Measurements from ENCODE around the gene OR12D1.

Gene OR12D1

DNA sequence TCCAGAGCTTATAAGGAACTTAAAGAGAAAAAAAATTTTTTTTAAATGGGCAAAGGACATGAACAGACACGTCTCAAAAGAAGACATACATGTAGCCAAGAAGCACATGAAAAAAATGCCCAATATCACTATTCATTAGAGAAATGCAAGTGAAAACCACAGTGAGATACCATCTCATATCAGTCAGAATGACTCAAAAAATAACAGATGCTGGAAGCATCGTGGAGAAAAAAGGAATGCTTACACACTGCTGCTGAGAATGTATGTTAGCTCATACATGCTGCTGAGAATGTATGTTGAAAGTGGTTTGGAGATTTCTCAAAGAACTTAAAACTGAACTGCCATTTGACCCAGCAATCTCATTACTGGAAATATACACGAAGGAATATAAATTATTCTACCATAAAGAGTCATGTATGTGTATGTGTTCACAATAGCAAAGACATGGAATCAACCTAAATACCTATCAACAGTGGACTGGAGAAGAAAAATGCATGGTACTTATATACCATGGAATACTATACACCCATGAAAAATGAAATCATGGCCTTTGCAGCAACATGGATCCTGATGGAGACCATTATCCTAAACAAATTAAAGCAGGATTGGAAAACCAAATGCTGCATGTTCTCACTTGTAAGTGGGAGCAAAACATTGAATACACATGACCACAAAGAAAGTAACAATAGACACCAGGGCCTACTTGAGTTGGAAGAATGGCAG, 36.9 kb downstream of the OR12D1 start:
- Histone ChIP-seq H3K27me3 (ENCODE audit: insufficient read depth, poor library complexity, severe bottlenecking) (no peaks in the 10 kb centered on the region), H3K4me3 (replicated peaks; ENCODE audit: insufficient read depth, low read length) (no peak overlapping the region), H3K27ac (replicated peaks) (no peak overlapping the region)
- TF ChIP-seq POLR2AphosphoS5 (IDR thresholded peaks at IDR 0.05; ENCODE audit: low read depth) (no peak), GABPA (IDR thresholded peaks at IDR 0.05; ENCODE audit: low read depth) (no peak), SPI1 (IDR thresholded peaks at IDR 0.05; ENCODE audit: borderline replicate concordance, low read depth) (no peak)
- TF ChIP-seq, protein P1, sequence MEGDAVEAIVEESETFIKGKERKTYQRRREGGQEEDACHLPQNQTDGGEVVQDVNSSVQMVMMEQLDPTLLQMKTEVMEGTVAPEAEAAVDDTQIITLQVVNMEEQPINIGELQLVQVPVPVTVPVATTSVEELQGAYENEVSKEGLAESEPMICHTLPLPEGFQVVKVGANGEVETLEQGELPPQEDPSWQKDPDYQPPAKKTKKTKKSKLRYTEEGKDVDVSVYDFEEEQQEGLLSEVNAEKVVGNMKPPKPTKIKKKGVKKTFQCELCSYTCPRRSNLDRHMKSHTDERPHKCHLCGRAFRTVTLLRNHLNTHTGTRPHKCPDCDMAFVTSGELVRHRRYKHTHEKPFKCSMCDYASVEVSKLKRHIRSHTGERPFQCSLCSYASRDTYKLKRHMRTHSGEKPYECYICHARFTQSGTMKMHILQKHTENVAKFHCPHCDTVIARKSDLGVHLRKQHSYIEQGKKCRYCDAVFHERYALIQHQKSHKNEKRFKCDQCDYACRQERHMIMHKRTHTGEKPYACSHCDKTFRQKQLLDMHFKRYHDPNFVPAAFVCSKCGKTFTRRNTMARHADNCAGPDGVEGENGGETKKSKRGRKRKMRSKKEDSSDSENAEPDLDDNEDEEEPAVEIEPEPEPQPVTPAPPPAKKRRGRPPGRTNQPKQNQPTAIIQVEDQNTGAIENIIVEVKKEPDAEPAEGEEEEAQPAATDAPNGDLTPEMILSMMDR (IDR thresholded peaks at IDR 0.05; ENCODE audit: insufficient read depth, low read length), result no peak
- TF ChIP-seq, protein P2, sequence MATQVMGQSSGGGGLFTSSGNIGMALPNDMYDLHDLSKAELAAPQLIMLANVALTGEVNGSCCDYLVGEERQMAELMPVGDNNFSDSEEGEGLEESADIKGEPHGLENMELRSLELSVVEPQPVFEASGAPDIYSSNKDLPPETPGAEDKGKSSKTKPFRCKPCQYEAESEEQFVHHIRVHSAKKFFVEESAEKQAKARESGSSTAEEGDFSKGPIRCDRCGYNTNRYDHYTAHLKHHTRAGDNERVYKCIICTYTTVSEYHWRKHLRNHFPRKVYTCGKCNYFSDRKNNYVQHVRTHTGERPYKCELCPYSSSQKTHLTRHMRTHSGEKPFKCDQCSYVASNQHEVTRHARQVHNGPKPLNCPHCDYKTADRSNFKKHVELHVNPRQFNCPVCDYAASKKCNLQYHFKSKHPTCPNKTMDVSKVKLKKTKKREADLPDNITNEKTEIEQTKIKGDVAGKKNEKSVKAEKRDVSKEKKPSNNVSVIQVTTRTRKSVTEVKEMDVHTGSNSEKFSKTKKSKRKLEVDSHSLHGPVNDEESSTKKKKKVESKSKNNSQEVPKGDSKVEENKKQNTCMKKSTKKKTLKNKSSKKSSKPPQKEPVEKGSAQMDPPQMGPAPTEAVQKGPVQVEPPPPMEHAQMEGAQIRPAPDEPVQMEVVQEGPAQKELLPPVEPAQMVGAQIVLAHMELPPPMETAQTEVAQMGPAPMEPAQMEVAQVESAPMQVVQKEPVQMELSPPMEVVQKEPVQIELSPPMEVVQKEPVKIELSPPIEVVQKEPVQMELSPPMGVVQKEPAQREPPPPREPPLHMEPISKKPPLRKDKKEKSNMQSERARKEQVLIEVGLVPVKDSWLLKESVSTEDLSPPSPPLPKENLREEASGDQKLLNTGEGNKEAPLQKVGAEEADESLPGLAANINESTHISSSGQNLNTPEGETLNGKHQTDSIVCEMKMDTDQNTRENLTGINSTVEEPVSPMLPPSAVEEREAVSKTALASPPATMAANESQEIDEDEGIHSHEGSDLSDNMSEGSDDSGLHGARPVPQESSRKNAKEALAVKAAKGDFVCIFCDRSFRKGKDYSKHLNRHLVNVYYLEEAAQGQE (IDR thresholded peaks at IDR 0.05; ENCODE audit: insufficient replicate concordance, low read depth), result no peak
- DNase-seq (ENCODE audit: low read depth in 1 of 2, low spot score in 1 of 2), result no peak

DNA sequence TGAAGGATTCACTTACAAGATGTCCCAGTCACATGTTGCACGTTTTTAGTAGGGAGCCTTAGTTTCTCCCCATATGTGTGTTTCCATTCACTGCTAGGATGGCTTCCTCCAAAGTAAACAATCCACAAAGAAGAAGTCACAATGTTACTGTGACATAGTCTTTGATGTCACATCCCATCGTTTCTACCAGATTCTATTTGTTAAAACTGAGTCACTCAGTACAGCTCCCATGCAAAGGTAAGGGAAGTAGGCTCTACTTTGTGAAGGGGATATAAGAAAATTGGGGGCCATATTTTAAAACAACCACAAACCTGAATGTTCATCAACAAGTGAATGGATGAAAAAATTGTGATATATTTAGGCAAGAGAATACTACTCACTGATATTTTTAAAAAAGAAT, 42.2 kb downstream of the OR12D1 start, which contains the start of the genes OR11A1 and OR2H1:
Gene OR11A1, minus strand, starts transcription at position 101 of the 400 bp plus-strand sequence. CDS start 29,430 bp downstream, outside the sequence.
Gene OR2H1, plus strand, starts transcription at position 185 of the 400 bp plus-strand sequence. CDS start 4,615 bp downstream, outside the sequence.
- no peak for DNase-seq (ENCODE audit: low read depth in 1 of 2, low spot score in 1 of 2)
- TF ChIP-seq GABPA (IDR thresholded peaks at IDR 0.05; ENCODE audit: low read depth), result no peak
- no peak for TF ChIP-seq SPI1 (IDR thresholded peaks at IDR 0.05; ENCODE audit: borderline replicate concordance, low read depth)
- TF ChIP-seq POLR2AphosphoS5 (IDR thresholded peaks at IDR 0.05; ENCODE audit: low read depth), result no peak
- TF ChIP-seq, protein P1 (IDR thresholded peaks at IDR 0.05; ENCODE audit: insufficient read depth, low read length), result no peak
- TF ChIP-seq, protein P2 (IDR thresholded peaks at IDR 0.05; ENCODE audit: insufficient replicate concordance, low read depth), result no peak
- Histone ChIP-seq H3K27ac (replicated peaks) (no peak within 1 kb of the TSS), H3K4me3 (replicated peaks; ENCODE audit: insufficient read depth, low read length) (no peak within 1 kb of the TSS), H3K27me3 (ENCODE audit: insufficient read depth, poor library complexity, severe bottlenecking) (no peaks in the 10 kb centered on the region)

DNA sequence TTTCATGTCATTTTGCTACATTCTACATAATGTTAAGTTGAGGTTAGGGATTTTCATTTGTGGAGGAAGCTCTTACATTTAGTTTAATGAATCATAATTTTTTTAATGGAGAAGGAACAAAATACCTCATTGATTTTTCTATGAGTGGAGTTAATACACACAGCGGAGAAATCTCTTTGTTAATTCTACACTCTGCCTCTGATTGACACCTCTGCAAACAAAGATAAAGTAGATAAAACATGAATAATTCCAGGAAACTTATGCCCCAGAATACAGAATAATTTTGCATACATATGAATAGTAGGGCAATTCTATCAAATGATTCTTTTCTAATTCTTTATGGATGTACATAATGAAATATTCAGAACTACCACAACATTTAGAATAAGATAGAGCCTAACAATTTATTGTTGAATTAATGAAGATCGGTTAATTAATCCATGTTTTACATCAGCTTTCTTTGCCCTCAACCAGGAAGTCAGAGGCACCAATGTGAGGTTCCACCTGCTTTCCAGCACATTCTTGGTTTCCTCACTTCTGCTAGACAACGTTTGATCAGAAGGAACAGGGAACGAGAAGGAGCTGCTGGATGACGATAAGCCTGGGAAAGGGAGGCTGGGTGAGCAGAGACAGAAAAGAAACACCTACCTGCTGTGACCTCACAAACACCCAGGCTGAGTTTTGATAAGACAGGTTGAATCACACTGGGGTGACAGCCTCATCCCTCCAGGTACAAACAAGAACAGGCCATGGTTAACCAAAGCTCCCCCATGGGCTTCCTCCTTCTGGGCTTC, 46.5 kb downstream of the OR12D1 start:
- no peak for DNase-seq (ENCODE audit: low read depth in 1 of 2, low spot score in 1 of 2)
- Histone ChIP-seq H3K4me3 (replicated peaks; ENCODE audit: insufficient read depth, low read length) (no peak overlapping the region), H3K27me3 (ENCODE audit: insufficient read depth, poor library complexity, severe bottlenecking) (no peaks in the 10 kb centered on the region), H3K27ac (replicated peaks) (no peak overlapping the region)
- TF ChIP-seq POLR2AphosphoS5 (IDR thresholded peaks at IDR 0.05; ENCODE audit: low read depth) (no peak), SPI1 (IDR thresholded peaks at IDR 0.05; ENCODE audit: borderline replicate concordance, low read depth) (no peak), GABPA (IDR thresholded peaks at IDR 0.05; ENCODE audit: low read depth) (no peak)
- TF ChIP-seq, protein P1 (IDR thresholded peaks at IDR 0.05; ENCODE audit: insufficient read depth, low read length), result no peak
- TF ChIP-seq, protein P2 (IDR thresholded peaks at IDR 0.05; ENCODE audit: insufficient replicate concordance, low read depth), result no peak

All from HL-60 (cell line).